ENCODE results near the gene SNX27. TPM values are rescaled to one million over a fixed set of nuclear protein-coding genes. Genes with fewer than 3 reads are reported as not detected.

Gene SNX27
- total RNA-seq (10 to 100 TPM; 11.7 to 19.7 TPM), polyA plus RNA-seq (1 to 10 TPM; 4.3 to 9.3 TPM)

- Histone ChIP-seq H3K9ac (ENCODE audit: low read depth in 1 of 2, low read length in 2 of 2) (peak within 1 kb of the TSS in 1 of 2 donors; percentile 78), H3K9me3 (ENCODE audit: control insufficient read depth in 4 of 4, low read length in 3 of 4) (no peaks in the 10 kb centered on the region), H3K27me3 (ENCODE audit: control insufficient read depth in 4 of 4, insufficient read depth in 4 of 4, low read length in 3 of 4) (no peaks in the 10 kb centered on the region), H3K4me1 (ENCODE audit: control insufficient read depth in 4 of 4, insufficient read depth in 4 of 4, low read length in 3 of 4) (peaks cover 0 to 14% (median 5%) of the 10 kb centered on the region in 4 donors), H3K27ac (ENCODE audit: low read depth in 1 of 2, low read length in 2 of 2) (peak within 1 kb of the TSS; percentile 80 to 82), H3K4me3 (ENCODE audit: low read depth in 1 of 3, low read length in 3 of 3) (peak within 1 kb of the TSS; percentile 74 to 93 (median 85)), H3K36me3 (ENCODE audit: control insufficient read depth in 4 of 4, insufficient read depth in 3 of 4, low read depth in 1 of 4, low read length in 3 of 4) (peaks cover 0 to 2% (median 0%) of the 10 kb centered on the region in 4 donors)
- WGBS = under 1% methylated on average over 79 of the region's 79 CpGs
- peak; percentile 92 for DNase-seq (ENCODE audit: low spot score)
- TF ChIP-seq EGR1 (IDR thresholded peaks at IDR 0.05; ENCODE audit: low read depth in 2 of 2) = peak; percentile 68 to 85
- TF ChIP-seq TAF1 (conservative IDR thresholded peaks at IDR 0.05) = no peak
- no peak for TF ChIP-seq FOXA2 (IDR thresholded peaks at IDR 0.05)
- TF ChIP-seq, protein P1, sequence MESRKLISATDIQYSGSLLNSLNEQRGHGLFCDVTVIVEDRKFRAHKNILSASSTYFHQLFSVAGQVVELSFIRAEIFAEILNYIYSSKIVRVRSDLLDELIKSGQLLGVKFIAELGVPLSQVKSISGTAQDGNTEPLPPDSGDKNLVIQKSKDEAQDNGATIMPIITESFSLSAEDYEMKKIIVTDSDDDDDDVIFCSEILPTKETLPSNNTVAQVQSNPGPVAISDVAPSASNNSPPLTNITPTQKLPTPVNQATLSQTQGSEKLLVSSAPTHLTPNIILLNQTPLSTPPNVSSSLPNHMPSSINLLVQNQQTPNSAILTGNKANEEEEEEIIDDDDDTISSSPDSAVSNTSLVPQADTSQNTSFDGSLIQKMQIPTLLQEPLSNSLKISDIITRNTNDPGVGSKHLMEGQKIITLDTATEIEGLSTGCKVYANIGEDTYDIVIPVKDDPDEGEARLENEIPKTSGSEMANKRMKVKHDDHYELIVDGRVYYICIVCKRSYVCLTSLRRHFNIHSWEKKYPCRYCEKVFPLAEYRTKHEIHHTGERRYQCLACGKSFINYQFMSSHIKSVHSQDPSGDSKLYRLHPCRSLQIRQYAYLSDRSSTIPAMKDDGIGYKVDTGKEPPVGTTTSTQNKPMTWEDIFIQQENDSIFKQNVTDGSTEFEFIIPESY (IDR thresholded peaks at IDR 0.05) = peak; percentile 43
- TF ChIP-seq CTCF (IDR thresholded peaks at IDR 0.05; ENCODE audit: low read depth, low read length, missing input control) = no peak
- TF ChIP-seq RXRA (IDR thresholded peaks at IDR 0.05) = peak in 1 of 2 donors; percentile 12
- peak; percentile 75 for TF ChIP-seq YY1 (IDR thresholded peaks at IDR 0.05)
Observed at GRCh38 chr1:151611832-151612500, at the start of gene SNX27. SNX27 (plus strand) TSS chr1:151612050; CDS start chr1:151612202, 152 bp downstream.

DNA sequence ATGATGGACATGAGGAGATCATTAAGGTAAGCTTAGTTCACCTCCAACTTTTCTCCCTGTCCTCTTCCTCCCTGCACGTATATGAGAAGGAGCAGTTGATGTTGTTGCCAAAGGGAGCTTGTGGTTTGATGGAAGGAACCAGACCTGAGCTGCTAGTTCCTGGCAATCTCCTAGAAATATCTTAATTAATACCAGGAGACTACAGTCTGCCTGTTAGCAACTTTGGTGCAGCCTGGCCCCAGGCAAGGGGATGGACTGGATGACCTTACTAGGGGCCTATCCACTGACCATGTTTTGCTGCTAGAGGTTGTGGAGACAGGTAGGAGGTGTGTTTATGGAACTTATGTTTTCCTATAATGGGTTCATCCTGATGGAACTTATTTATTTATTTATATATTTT is 49.2 kb upstream of the SNX27 start:
- Histone ChIP-seq H3K27me3 (ENCODE audit: control insufficient read depth in 4 of 4, insufficient read depth in 4 of 4, low read length in 3 of 4) (no peaks in the 10 kb centered on the region), H3K4me1 (ENCODE audit: control insufficient read depth in 4 of 4, insufficient read depth in 4 of 4, low read length in 3 of 4) (peaks cover 0 to 3% (median 0%) of the 10 kb centered on the region in 4 donors), H3K36me3 (ENCODE audit: control insufficient read depth in 4 of 4, insufficient read depth in 3 of 4, low read depth in 1 of 4, low read length in 3 of 4) (peaks cover 0 to 11% (median 5%) of the 10 kb centered on the region in 4 donors), H3K9me3 (ENCODE audit: control insufficient read depth in 4 of 4, low read length in 3 of 4) (no peaks in the 10 kb centered on the region), H3K27ac (ENCODE audit: low read depth in 1 of 2, low read length in 2 of 2) (no peak overlapping the region), H3K9ac (ENCODE audit: low read depth in 1 of 2, low read length in 2 of 2) (no peak overlapping the region), H3K4me3 (ENCODE audit: low read depth in 1 of 3, low read length in 3 of 3) (no peak overlapping the region)
- no peak for TF ChIP-seq FOXA2 (IDR thresholded peaks at IDR 0.05)
- TF ChIP-seq MAX (IDR thresholded peaks at IDR 0.05) = no peak
- no peak for TF ChIP-seq SP1 (IDR thresholded peaks at IDR 0.05)
- DNase-seq (ENCODE audit: low spot score) = no peak
- 95% methylated on average over 1 of the region's 1 CpG for WGBS

- H3K9ac ChIP-seq (ENCODE audit: low read depth in 1 of 2, low read length in 2 of 2) = no peak overlapping the region
- no peaks in the 10 kb centered on the region for H3K27me3 ChIP-seq (ENCODE audit: control insufficient read depth in 4 of 4, insufficient read depth in 4 of 4, low read length in 3 of 4)
- no peaks in the 10 kb centered on the region for H3K9me3 ChIP-seq (ENCODE audit: control insufficient read depth in 4 of 4, low read length in 3 of 4)
- no peak overlapping the region for H3K4me3 ChIP-seq (ENCODE audit: low read depth in 1 of 3, low read length in 3 of 3)
- 93% methylated on average over 2 of the region's 2 CpGs for WGBS
- no peak overlapping the region for H3K27ac ChIP-seq (ENCODE audit: low read depth in 1 of 2, low read length in 2 of 2)
- H3K4me1 ChIP-seq (ENCODE audit: control insufficient read depth in 4 of 4, insufficient read depth in 4 of 4, low read length in 3 of 4) = peaks cover 0 to 3% (median 0%) of the 10 kb centered on the region in 4 donors
- no peak for DNase-seq (ENCODE audit: low spot score)
- peaks cover 0 to 11% (median 5%) of the 10 kb centered on the region in 4 donors for H3K36me3 ChIP-seq (ENCODE audit: control insufficient read depth in 4 of 4, insufficient read depth in 3 of 4, low read depth in 1 of 4, low read length in 3 of 4)
- TF ChIP-seq HNF4G (IDR thresholded peaks at IDR 0.05) = no peak
- TF ChIP-seq NR2F2 (IDR thresholded peaks at IDR 0.05) = no peak
- TF ChIP-seq, protein P2, sequence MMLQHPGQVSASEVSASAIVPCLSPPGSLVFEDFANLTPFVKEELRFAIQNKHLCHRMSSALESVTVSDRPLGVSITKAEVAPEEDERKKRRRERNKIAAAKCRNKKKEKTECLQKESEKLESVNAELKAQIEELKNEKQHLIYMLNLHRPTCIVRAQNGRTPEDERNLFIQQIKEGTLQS (IDR thresholded peaks at IDR 0.05) = no peak
- no peak for TF ChIP-seq FOXA1 (IDR thresholded peaks at IDR 0.05)
- no peak for TF ChIP-seq JUND (IDR thresholded peaks at IDR 0.05)
- TF ChIP-seq RAD21 (IDR thresholded peaks at IDR 0.05) = no peak
- no peak for TF ChIP-seq FOXA2 (IDR thresholded peaks at IDR 0.05)
- no peak for TF ChIP-seq RXRA (IDR thresholded peaks at IDR 0.05)
- TF ChIP-seq HNF4A (conservative IDR thresholded peaks at IDR 0.05) = no peak
- no peak for TF ChIP-seq CTCF (IDR thresholded peaks at IDR 0.05; ENCODE audit: low read depth, low read length, missing input control)
- TF ChIP-seq, protein P1 (IDR thresholded peaks at IDR 0.05) = no peak
- no peak for TF ChIP-seq YY1 (IDR thresholded peaks at IDR 0.05)
- TF ChIP-seq TAF1 (conservative IDR thresholded peaks at IDR 0.05) = no peak
- no peak for TF ChIP-seq EGR1 (IDR thresholded peaks at IDR 0.05; ENCODE audit: low read depth in 2 of 2)
- TF ChIP-seq GABPA (IDR thresholded peaks at IDR 0.05 in 1 of 2, conservative IDR thresholded peaks at IDR 0.05 in 1 of 2) = no peak
- TF ChIP-seq SP1 (IDR thresholded peaks at IDR 0.05) = no peak
Observed at GRCh38 chr1:151563376-151563775, 48.5 kb upstream of the SNX27 start.
